HG03175 (cell line): Measurements from ENCODE around the gene ROBO1.

ENCODE experiments used
- ATAC-seq: cut with Tn5 transposase; IDR thresholded peaks from one replicate; pipeline ENCODE4 v1.9.1; 2021; ENCODE audit warnings: mild to moderate bottlenecking, moderate library complexity; ENCODE audit not compliant: unreplicated experiment

Gene ROBO1

DNA sequence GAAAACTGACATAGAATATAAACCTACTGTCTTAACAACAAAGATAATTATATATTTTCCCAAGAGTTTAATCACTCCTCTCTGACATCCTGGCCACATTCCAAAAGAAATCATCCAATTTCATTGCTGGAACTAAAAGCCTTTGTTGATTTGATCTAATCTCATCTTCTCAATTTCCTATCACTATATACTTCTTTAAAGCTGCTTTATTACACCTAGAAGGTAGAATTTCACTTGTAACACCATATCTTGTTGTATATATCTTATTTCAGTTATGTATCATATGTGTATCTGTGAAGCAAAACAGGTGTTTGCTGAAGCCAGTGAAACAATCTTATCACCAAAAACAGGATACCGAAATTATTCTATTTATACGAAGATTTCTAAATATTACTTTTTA, 740.2 kb downstream of the ROBO1 start:
- no peak for ATAC-seq

DNA sequence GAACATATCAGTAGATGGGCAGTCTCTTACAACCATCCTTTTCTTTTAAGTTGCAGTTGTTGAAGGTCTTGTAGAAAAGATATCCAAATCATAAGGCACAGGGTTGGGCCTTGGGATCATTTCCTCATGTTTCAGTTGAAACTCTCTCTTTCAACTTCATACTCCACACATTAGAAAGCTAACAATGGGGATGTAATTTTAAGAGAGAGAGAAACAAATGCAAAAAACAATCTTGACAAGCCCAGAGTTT, 747.9 kb downstream of the ROBO1 start:
- no peak for ATAC-seq

DNA sequence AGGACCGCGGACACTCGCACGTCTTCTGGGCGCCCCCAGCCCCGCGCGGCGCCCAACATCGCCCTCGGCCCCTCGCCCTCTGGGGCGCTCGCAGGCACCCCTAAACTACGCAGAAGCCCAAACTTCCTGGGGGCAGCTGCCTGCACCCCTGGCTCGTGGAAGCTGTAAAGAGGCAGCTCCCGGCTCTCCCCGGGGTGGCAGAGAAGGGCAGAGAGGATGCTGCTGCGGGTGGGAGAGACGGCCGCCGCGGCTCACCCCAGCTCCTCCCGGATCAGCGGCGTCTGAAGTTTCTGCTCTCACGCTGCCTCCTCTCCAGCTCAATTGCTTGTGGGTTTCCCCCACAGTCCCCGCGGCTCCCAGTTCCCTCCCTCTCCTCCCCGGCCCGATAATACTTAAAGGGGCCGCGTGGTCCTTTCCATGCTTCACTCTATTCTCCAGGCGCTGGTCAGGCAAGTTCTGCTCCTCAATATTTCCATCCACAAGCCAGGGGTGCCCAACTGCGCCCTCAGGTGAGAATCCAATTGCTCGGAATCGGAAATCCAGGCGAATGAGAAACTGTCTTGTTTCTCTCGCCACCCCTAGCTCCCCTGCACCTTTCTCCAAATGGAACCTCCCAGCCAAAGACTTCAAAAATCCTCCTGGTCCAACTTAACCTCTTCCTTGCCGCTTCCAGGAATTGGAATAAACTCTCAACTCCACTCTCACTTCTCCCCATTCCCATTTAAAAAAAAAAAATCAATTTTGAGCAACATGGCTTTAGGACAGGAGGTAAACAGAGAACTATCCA, 748.5 kb downstream of the ROBO1 start:
- no peak for ATAC-seq

- ATAC-seq = no peak
Observed at GRCh38 chr3:79018671-79019136, 749.1 kb downstream of the ROBO1 start.

DNA sequence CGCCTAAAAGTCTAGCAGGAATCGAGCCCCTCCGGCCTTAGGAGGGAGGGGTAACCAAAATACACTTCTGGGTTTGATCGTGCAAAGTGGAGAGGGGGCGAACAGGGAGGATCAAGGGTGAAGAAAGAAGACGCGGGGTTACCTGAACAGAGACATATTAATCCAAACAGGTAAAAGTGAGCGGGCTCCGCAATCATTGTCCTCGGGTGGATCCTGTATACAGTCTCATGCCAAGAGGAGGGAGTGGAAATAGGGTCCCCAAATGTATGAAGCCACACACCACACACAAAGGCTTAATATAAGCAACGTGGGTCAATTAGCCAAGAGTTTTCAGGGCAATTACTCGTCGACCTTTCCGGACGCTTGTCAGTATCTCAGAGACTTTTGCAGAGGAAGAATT, 749.5 kb downstream of the ROBO1 start:
- ATAC-seq = no peak

DNA sequence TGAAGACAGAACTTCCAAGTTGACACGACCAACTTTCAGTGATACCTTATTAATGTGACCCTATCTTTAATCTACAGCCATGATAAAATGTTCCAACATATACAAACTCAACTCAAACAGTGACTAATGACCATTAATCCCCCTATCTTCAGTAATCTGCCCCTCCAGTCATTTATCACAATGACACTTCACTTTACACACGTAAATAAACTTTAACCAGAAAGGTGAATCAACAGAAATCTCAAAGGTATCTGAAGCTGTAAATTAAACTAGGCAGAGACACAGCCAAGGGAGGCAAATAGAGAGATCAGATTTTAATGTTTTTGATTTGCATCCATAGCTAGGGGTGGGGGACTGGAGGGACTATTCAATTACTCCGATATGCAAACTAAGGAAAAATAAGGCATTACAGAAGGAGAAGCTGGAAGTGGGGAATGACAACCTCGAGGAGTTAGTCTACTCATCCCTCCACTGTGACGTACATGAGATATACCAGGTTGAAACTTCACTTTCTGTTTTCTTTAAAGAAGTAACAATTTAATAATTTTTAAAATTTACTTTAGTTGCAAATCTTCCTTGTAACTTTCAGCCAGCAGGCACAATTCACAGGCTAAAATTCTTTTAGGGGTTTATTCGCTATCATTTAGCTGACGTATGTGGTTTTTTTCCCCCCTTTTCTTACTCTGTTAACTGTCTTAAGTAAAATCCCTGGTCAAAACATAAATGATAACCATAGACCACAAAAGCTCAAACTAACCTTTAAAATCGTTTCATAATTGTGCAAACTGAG, 751.0 kb downstream of the ROBO1 start:
- ATAC-seq = no peak

GRCh38 chr3:79015854-79016253, 751.9 kb downstream of the ROBO1 start:
- no peak for ATAC-seq

DNA sequence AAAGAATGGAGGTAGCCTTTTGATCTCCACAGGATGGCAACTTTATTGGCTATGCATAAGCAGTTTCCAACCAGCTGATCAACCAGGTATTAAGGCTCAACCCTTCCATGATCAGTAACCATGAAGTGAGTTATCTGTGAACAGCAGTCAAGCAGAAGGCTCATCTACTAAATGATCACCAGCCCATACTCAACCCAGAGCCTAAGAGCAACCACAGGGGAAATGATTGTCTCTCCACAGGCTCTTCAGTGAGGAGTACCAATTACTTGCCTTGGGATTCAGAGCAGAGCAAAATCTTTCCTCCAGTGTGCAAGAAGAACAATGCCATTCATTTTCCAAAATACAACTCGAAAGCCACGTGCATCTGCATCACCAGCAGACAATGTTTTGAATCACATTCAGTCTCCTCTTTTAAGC, 754.8 kb downstream of the ROBO1 start:
- ATAC-seq = no peak

- no peak for ATAC-seq
Observed at GRCh38 chr3:79012530-79012913, 755.3 kb downstream of the ROBO1 start.

DNA sequence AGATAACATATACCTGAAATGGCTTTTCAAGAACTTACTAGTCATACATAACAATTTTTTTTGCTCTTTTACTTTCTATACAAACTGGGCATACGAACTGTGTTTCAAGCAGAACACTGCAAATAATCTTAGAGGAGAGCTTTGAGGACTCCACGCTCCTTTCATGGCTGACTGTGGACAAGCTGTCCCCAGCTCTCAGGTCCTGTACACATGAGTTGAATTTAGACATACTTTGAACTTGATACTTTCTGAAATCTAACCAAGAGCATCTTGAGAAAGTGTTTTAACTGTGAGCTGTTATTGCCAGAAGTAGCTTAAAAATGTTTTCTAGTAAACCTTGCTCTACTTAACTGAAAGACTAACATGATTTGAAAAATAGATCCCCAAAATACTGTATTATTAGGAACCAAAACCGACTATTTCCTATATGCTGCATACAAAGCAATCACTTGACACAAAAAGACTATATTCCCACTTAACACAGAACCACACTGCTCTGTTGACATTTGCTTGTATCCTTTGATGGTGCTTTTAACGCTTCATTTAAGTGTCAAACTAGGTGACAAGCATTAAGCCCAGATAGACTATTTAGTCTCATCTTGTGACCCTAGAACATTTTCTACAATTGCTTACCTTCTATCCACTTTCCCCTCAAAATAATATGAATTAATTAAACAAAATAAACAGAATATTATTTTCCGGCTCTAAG, 755.8 kb downstream of the ROBO1 start:
- ATAC-seq = no peak

- no peak for ATAC-seq
Observed at GRCh38 chr3:79009861-79010260, 757.9 kb downstream of the ROBO1 start.

DNA sequence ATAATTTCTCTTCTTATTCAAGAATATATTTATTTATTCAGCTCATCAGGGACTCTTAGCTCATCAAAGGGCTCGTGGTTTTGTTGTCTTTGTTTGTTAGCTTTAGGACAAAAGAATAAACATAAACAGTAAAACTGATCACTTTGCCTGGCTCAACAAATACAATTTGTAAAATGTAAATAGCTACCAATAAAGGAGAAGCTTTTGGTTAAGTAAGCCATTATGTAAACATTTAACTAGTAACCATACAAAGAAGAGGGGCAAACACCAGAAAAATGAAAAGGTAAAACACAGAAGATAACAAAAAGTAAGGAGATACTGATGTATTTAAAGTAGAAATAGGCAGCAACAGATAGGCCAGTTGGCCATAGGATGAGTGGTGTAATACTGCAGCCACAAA, 761.7 kb downstream of the ROBO1 start:
- ATAC-seq = no peak

DNA sequence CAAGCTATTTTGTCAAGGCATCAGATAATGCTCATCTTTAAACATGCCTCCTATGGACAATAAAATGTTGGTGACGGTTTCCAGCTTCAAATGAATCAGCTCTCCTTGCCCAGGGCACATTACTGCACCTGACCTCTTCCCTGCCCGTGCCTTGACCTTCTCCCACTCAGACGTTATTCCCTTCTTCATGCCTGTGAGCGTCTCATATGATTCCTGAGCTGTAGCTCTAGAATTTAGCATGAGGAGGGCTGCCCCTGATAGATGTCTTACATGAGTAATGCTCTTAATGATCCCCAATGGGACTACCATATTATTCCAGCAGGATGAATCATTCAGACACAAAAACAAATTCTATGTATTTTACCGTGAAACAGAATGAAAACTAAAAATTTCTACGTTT, 762.7 kb downstream of the ROBO1 start:
- no peak for ATAC-seq

- ATAC-seq = no peak
Observed at GRCh38 chr3:79003994-79004393, 763.8 kb downstream of the ROBO1 start.

- ATAC-seq = no peak
Observed at GRCh38 chr3:79002465-79003372, 765.1 kb downstream of the ROBO1 start.

DNA sequence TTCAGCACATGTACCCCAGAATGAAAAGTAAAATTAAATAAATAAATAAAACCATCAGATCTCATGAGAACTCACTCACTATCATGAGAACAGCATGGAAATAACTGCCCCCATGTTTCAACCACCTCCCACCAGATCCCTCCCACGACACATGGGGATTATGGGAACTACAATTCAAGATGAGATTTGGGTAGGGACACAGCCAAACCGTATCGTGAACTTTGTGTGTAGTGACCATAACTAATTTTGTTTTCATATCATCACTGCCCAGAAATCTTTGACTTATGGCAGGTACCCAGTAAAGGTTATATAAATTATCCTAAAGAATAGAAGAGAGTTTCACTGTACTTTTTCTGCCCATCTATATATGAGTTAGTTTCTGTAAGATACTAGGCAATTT, 766.5 kb downstream of the ROBO1 start:
- ATAC-seq = no peak

- no peak for ATAC-seq
Observed at GRCh38 chr3:78999139-78999538, 768.7 kb downstream of the ROBO1 start.

DNA sequence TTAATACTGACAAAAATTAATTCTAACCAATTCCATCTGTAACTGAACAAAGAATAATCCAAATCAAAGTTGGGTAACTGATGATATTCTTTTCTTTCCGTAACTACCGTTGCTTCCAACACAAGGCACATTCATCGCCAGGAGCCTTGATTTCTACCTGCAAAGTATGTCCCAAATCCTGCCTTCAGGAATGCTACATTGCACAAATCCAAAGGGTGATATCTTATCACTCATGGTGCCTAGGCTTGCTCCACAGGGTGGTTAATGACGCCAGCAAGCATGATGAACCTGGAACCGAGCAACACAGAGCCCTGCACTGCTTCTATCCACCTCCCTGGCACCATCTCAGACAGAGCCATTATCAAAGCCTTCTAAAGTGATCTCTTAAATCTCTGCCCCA, 772.7 kb downstream of the ROBO1 start:
- ATAC-seq = no peak

DNA sequence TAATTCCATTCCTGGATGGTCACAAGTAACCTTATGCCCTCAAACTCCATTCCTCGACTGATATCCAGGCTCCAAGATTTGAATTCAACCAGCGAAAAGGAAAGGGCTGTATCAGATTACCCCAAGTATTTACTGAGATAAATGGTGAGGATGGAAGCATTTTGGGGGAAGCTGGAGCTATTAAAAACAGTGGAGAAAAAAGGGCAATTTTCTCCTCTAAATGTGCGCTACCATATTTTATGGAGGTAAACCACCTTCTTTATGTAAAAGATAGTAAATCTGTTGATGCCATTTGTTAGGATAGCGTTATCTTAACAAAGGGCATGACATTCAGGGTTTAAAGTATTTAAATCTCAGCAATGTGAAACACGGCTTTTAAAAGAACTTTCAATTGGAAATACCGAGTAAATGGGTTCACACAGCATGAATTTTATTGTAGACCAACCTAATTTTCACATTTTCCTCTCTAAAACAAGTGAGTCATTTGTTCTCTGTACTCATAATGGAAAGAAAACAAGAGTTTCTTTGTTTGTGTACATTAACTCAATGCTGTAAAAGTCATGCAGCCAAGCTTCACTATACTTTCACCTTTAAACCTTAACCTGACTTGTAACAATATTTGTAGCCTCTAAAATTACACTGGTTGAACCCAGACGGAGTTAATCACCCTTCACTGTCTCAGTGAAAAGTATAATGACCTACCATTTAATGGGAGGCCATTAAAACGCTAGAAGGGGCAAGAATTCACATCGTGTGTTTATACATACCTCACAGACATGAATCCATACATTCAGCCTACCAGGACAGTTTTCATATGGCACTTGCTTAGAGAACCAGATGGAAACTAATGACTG, 773.4 kb downstream of the ROBO1 start:
- ATAC-seq = no peak

DNA sequence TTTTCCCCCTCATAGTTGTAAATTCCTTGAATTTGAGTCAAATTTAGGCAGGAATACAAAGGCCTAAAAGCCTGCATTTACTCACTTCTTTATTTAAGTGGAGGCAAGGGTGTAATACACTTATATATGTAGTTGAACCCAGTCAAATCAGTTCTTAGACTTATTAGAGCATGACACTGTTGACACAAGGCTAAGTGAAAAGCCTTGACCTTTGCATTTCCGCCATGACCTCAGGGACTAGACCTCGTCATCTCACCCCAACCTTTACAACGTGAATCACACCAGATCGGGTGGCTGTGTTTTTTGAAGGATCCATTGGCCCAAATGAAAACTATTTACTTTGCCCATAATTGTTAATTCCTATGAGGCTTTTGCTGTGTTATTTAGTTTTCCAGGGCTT, 774.4 kb downstream of the ROBO1 start:
- ATAC-seq = no peak
